ENCODE data around the gene EMD.

GRCh38 chrX:154371789-154372300 lies 7.2 kb upstream of the EMD start:
- TF ChIP-seq CREB1 (IDR thresholded peaks at IDR 0.05; ENCODE audit: low read depth) = no peak
- TF ChIP-seq REST (IDR thresholded peaks at IDR 0.05; ENCODE audit: low read depth) = no peak
- TF ChIP-seq RAD21 (IDR thresholded peaks at IDR 0.05; ENCODE audit: low read depth) = no peak
- no peak for TF ChIP-seq EP300 (IDR thresholded peaks at IDR 0.05; ENCODE audit: borderline replicate concordance)
- no peak for TF ChIP-seq MAX (IDR thresholded peaks at IDR 0.05)
- no peak for TF ChIP-seq USF1 (IDR thresholded peaks at IDR 0.05)
- TF ChIP-seq YY1 (IDR thresholded peaks at IDR 0.05; ENCODE audit: low read depth) = no peak
- no peak for TF ChIP-seq EGR1 (IDR thresholded peaks at IDR 0.05)
- no peak for TF ChIP-seq NFIC (IDR thresholded peaks at IDR 0.05)
- 0 out of 2 replicates have a peak, but pooled peaks have one; percentile 21 for TF ChIP-seq ZBTB7A (IDR thresholded peaks at IDR 0.05; ENCODE audit: low read depth)
- no peak for TF ChIP-seq TCF12 (IDR thresholded peaks at IDR 0.05; ENCODE audit: low read depth)
- no peak for TF ChIP-seq TAF1 (IDR thresholded peaks at IDR 0.05; ENCODE audit: low read depth)
- TF ChIP-seq CEBPB (IDR thresholded peaks at IDR 0.05) = no peak
